K562 (cell line): Measurements from ENCODE around the gene ZNF792. TPM values are rescaled to one million over a fixed set of nuclear protein-coding genes. Genes with fewer than 3 reads are reported as not detected.

Experiments
- ATAC-seq: fragments of 200-7000 bp; cut with Tn5 transposase; 3 replicates; pipeline ENCODE4 v1.9.1; 2020; ENCODE audit warnings: moderate library complexity
- BruUV-seq: library from RNA; stranded (reverse); fragments of 400-500 nt; replicated peaks from 2 replicates; lab custom pipeline; 2021; lab: Mats Ljungman, UMichigan
- CTCF ChIA-PET: fragments of 300-600 bp; formaldehyde crosslinking; extraction: SDS; loops from one replicate; lab custom pipeline; 2021; ENCODE audit warnings: low intra/inter-chr PET ratio; lab: Yijun Ruan, JAX
- POLR2A ChIA-PET: fragments of 300-600, 350-650 bp; sonication (Branson Sonifier 250); formaldehyde crosslinking; extraction: SDS; loops from one replicate; lab custom pipeline; 2021; ENCODE audit warnings: antibody characterized with exemption, inconsistent platforms; lab: Yijun Ruan, JAX
- DNase-seq, 4 experiments: peaks; one replicate each; pipeline versions ENCODE4 v3.0.0 to v3.0.0-alpha.2; 2011 to 2018; ENCODE audit warnings: low spot score in 3 of 4, mixed read lengths in 3 of 4; ENCODE audit errors: extremely low read depth in 1 of 4
- FAIRE-seq: peaks from 2 replicates; lab custom pipeline; 2011; peaks lifted over from hg19 to GRCh38; lab: Jason Lieb, UNC
- H2AFZ ChIP-seq: 2 replicates; pipeline ENCODE4 v1.6.0; 2011; ENCODE audit warnings: low read depth, low read length, control low read depth, inconsistent platforms
- H3K27ac ChIP-seq: fragments of 200-600 bp; 3 replicates; pipeline ENCODE4 v1.8.0; 2011; ENCODE audit warnings: low read depth, mild to moderate bottlenecking, control low read depth, inconsistent platforms, low read length, moderate library complexity, mixed read lengths; ENCODE audit errors: extremely low read depth
- H3K27me3 ChIP-seq, 2 experiments: fragments of 300-600 bp in 1 of 2; 2 replicates in 1 of 2; 3 replicates in 1 of 2; pipeline versions ENCODE4 v1.6.0 to v1.8.0; 2011; ENCODE audit warnings: inconsistent platforms in 2 of 2, low read length in 2 of 2, mild to moderate bottlenecking in 1 of 2, mixed read lengths in 1 of 2, moderate library complexity in 1 of 2; ENCODE audit not compliant: control insufficient read depth in 2 of 2, insufficient read depth in 2 of 2
- H3K36me3 ChIP-seq: fragments of 300-600 bp; 3 replicates; pipeline ENCODE4 v1.8.0; 2011; ENCODE audit warnings: mild to moderate bottlenecking, low read length, inconsistent platforms; ENCODE audit not compliant: control insufficient read depth, insufficient read depth
- H3K4me1 ChIP-seq, 2 experiments: fragments of 200-600 bp in 1 of 2; replicated peaks in 1 of 2; 2 replicates in 1 of 2; 3 replicates in 1 of 2; pipeline versions ENCODE4 v1.5.1 to v1.8.0; 2011; ENCODE audit warnings: inconsistent platforms in 2 of 2, low read length in 2 of 2, mild to moderate bottlenecking in 1 of 2, mixed read lengths in 1 of 2, moderate library complexity in 1 of 2; ENCODE audit not compliant: control insufficient read depth in 2 of 2, insufficient read depth in 2 of 2
- H3K4me2 ChIP-seq: 2 replicates; pipeline ENCODE4 v1.6.1; 2011; ENCODE audit warnings: low read length, control low read depth, inconsistent platforms, mixed read lengths; ENCODE audit not compliant: insufficient read depth
- H3K4me3 ChIP-seq: fragments of 200-600 bp; sonication (generic), shearing (Covaris generic); 2 replicates; pipeline ENCODE4 v1.5.1; 2016; ENCODE audit warnings: control low read depth, inconsistent platforms
- H3K79me2 ChIP-seq: fragments of 200-600 bp; 3 replicates; pipeline ENCODE4 v1.8.0; 2011; ENCODE audit warnings: low read length, inconsistent platforms; ENCODE audit not compliant: control insufficient read depth, insufficient read depth
- H3K9ac ChIP-seq, 2 experiments: 2 replicates each; pipeline versions ENCODE4 v1.6.0 to v1.6.1; 2011; ENCODE audit warnings: low read depth in 2 of 2, low read length in 2 of 2, control low read depth in 1 of 2, inconsistent platforms in 1 of 2, mild to moderate bottlenecking in 1 of 2, mixed read lengths in 1 of 2; ENCODE audit not compliant: insufficient read depth in 1 of 2
- H3K9me1 ChIP-seq: one replicate; pipeline ENCODE4 v1.6.0; 2011; ENCODE audit warnings: inconsistent platforms, mild to moderate bottlenecking, low read length, moderate library complexity; ENCODE audit not compliant: control insufficient read depth, insufficient read depth
- H3K9me3 ChIP-seq: replicated peaks from 2 replicates; pipeline ENCODE4 v1.5.1; 2011; ENCODE audit warnings: low read depth, low read length, inconsistent platforms; ENCODE audit not compliant: control insufficient read depth, insufficient read depth
- H4K20me1 ChIP-seq: replicated peaks from 2 replicates; pipeline ENCODE4 v1.6.1; 2011; ENCODE audit warnings: low read length, inconsistent platforms, mixed read lengths; ENCODE audit not compliant: control insufficient read depth, insufficient read depth
- CTCF ChIP-seq, 3 experiments: IDR thresholded peaks in 2 of 3; conservative IDR thresholded peaks in 1 of 3; 2 replicates each; pipeline ENCODE4 v1.5.1; 2011 to 2012; ENCODE audit warnings: low read length in 3 of 3, mild to moderate bottlenecking in 3 of 3, control low read depth in 2 of 3, improper control_type of control experiment in 1 of 3, inconsistent platforms in 1 of 3, low read depth in 1 of 3, mixed read lengths in 1 of 3, moderate library complexity in 1 of 3; ENCODE audit not compliant: insufficient read depth in 2 of 3
- DEAF1 ChIP-seq: fragments of 450-650 bp; formaldehyde crosslinking; IDR thresholded peaks from 2 replicates; pipeline ENCODE4 v1.4.0; 2020; ENCODE audit warnings: mild to moderate bottlenecking, moderate library complexity
- E2F6 ChIP-seq, 2 experiments: IDR thresholded peaks; 2 replicates each; pipeline ENCODE4 v1.6.1; 2011; ENCODE audit warnings: borderline replicate concordance in 1 of 2, control low read depth in 1 of 2, low read depth in 1 of 2, low read length in 1 of 2, mild to moderate bottlenecking in 1 of 2, mixed read lengths in 1 of 2, moderate library complexity in 1 of 2; ENCODE audit not compliant: insufficient read depth in 1 of 2, insufficient read length in 1 of 2, poor library complexity in 1 of 2, severe bottlenecking in 1 of 2; ENCODE audit errors: extremely low read depth in 1 of 2
- EGR1 ChIP-seq: fragments of 450-650 bp; conservative IDR thresholded peaks from 2 replicates; pipeline ENCODE4 v1.6.1; 2017; ENCODE audit warnings: mild to moderate bottlenecking
- IRF2 ChIP-seq: sonication (generic); formaldehyde crosslinking; IDR thresholded peaks from 2 replicates; pipeline ENCODE4 v1.8.1; 2022; ENCODE audit warnings: mild to moderate bottlenecking, missing genetic modification reagents
- KAT7 ChIP-seq: sonication (generic); formaldehyde crosslinking; IDR thresholded peaks from 2 replicates; pipeline ENCODE4 v1.8.0; 2022; ENCODE audit warnings: missing genetic modification reagents, mild to moderate bottlenecking, borderline replicate concordance
- NFXL1 ChIP-seq: fragments of 450-650 bp; formaldehyde crosslinking; IDR thresholded peaks from 2 replicates; pipeline ENCODE4 v1.4.0; 2021; ENCODE audit warnings: mild to moderate bottlenecking
- NR3C1 ChIP-seq: sonication (generic); formaldehyde crosslinking; IDR thresholded peaks from 2 replicates; pipeline ENCODE4 v1.8.1; 2022; ENCODE audit warnings: missing genetic modification reagents
- POLR2AphosphoS2 ChIP-seq: IDR thresholded peaks from 2 replicates; pipeline ENCODE4 v1.6.1; 2012; ENCODE audit warnings: low read length, improper control_type of control experiment
- POLR2G ChIP-seq: fragments of 200-400 bp; formaldehyde crosslinking; IDR thresholded peaks from 2 replicates; pipeline ENCODE4 v1.6.1; 2017; ENCODE audit warnings: low read depth, mild to moderate bottlenecking, antibody characterized with exemption, low read length, moderate library complexity
- SRSF7 ChIP-seq: fragments of 200-400 bp; formaldehyde crosslinking; optimal IDR thresholded peaks from 2 replicates; pipeline ENCODE3; 2017; ENCODE audit warnings: mild to moderate bottlenecking, low read depth, low read length
- STAG1 ChIP-seq: sonication (generic); formaldehyde crosslinking; IDR thresholded peaks from 2 replicates; pipeline ENCODE4 v1.5.0; 2020; ENCODE audit warnings: missing genetic modification reagents, borderline replicate concordance
- YY1 ChIP-seq, 3 experiments: IDR thresholded peaks; 2 replicates each; pipeline ENCODE4 v1.6.1; 2011; ENCODE audit warnings: low read length in 2 of 3, mild to moderate bottlenecking in 2 of 3, moderate library complexity in 2 of 3, borderline replicate concordance in 1 of 3, control low read depth in 1 of 3, low read depth in 1 of 3; ENCODE audit not compliant: insufficient read depth in 3 of 3, insufficient replicate concordance in 2 of 3, control insufficient read depth in 1 of 3, insufficient read length in 1 of 3; ENCODE audit errors: extremely low read depth in 1 of 3
- ZFPM2 ChIP-seq: fragments of 250-450 bp; sonication (Bioruptor Pico); IDR thresholded peaks from 2 replicates; pipeline ENCODE4 v1.5.1; 2022; ENCODE audit warnings: mild to moderate bottlenecking
- ZNF347 ChIP-seq: fragments of 450-650 bp; formaldehyde crosslinking; IDR thresholded peaks from 2 replicates; pipeline ENCODE4 v1.4.0; 2020; ENCODE audit warnings: low read depth, mild to moderate bottlenecking, moderate library complexity
- WGBS: fragments of 100-300 bp; shearing (Covaris generic); methylation state at CpG from one replicate; pipeline ENCODE4 v1.1.6; 2016; ENCODE audit warnings: low coverage, mixed read lengths; ENCODE audit not compliant: insufficient coverage; ENCODE audit errors: missing lambda C conversion rate; 5-methylcytosine and 5-hydroxymethylcytosine counted together
- in situ Hi-C: fragments of 300-500 bp; cut with MboI; formaldehyde crosslinking; loops from 4 replicates; pipeline ENCODE4 v1.15.0; 2018; ENCODE audit warnings: inconsistent platforms, mixed read lengths
- intact Hi-C: fragments of 100-400 bp; cut with micrococcal nuclease; formaldehyde crosslinking; loops from 2 replicates; pipeline ENCODE4 v1.14.2; 2022
- polyA plus RNA-seq, 8 experiments: library from polyadenylated mRNA; depleted of rRNA in 4 of 8; stranded (reverse) in 5 of 8; unstranded in 3 of 8; fragments of >200 nt; fragmentation: Nextera tagmentation in 2 of 8; fragmentation: Illumina TruSeq in 1 of 8; extraction: Ambion mirVana in 2 of 8; extraction: Trizol in 1 of 8; gene quantifications; 2 replicates each; pipeline versions ENCODE4 v1.2.1 to v1.2.3, GENCODE V29; 2011 to 2014; ENCODE audit warnings: inconsistent platforms in 1 of 8, missing spikeins in 1 of 8
- total RNA-seq, 7 experiments: library from RNA; depleted of rRNA in 6 of 7; stranded (reverse); fragments of >200 nt in 6 of 7; fragmentation: Illumina TruSeq in 2 of 7; extraction: Trizol in 2 of 7; gene quantifications; 2 replicates each; pipeline versions ENCODE4 v1.2.1 to v1.2.3, GENCODE V29; 2011 to 2021; ENCODE audit warnings: low replicate concordance in 1 of 7

The ZNF792 gene
- total and polyA plus RNA-seq, 9 of the 15 experiments (the other 6 are each of a cell fraction or from before 2014, with no cell fraction given), result 3.3 to 16.5 (median 10.4) TPM

- peak; percentile 89 for ATAC-seq
- WGBS, result 74% methylated on average over 22 of the region's 32 CpGs
- no TSS peak for BruUV-seq
- Histone ChIP-seq H4K20me1 (no peaks in the 10 kb centered on the region), H3K79me2 (no peaks in the 10 kb centered on the region), H3K9me1 (peaks cover 4% of the 10 kb centered on the region), H3K9ac (0 out of 4 replicates have a peak overlapping the region, but pooled peaks of 1 of the 2 experiments have one; percentile 6), H3K9me3 (no peaks in the 10 kb centered on the region), H3K4me1 (peaks cover 0 to 28% of the 10 kb centered on the region in 2 experiments; a peak in 2 of 5 replicates), H3K27me3 (no peaks in the 10 kb centered on the region), H3K4me3 (no peak overlapping the region), H2AFZ (no peak overlapping the region), H3K4me2 (no peak overlapping the region), H3K27ac (no peak overlapping the region), H3K36me3 (peaks cover 88% of the 10 kb centered on the region)
- POLR2A ChIA-PET, result interaction anchor here (0.8 kb wide), 1 partner anchor 123 kb away, joined by 4 read pairs; no protein-coding TSS in a partner anchor
- intact Hi-C loops, result loop anchor here (1.0 to 2.0 kb wide), 3 partner anchors 40 to 278 kb away; partner anchors contain the start of gene ZNF181
- in situ Hi-C loops, result loop anchor here (5.0 kb wide), 1 partner anchor 171 kb away; no protein-coding TSS in a partner anchor
- peak; percentile 65 to 78 (median 74) for DNase-seq
- FAIRE-seq, result no peak
- CTCF ChIA-PET, result interaction anchor here (0.6 to 2.7 kb wide), 4 partner anchors 40 to 373 kb away, joined by 3 to 28 read pairs (median 3); partner anchors contain the start of gene ZNF181
- TF ChIP-seq NR3C1 (no peak), ZFPM2 (CRISPR knock-in tag) (no peak), SRSF7 (no peak), IRF2 (CRISPR knock-in tag) (no peak), STAG1 (peak; percentile 55; the same call in 1 of the 2 replicates), EGR1 (no peak), CTCF (IDR thresholded peaks at IDR 0.05 in 2 of 3, conservative IDR thresholded peaks at IDR 0.05 in 1 of 3; ENCODE audit: insufficient read depth in 2 of 3, low read depth in 1 of 3, low read length in 3 of 3) (peak; percentile 86 to 93 (median 89)), DEAF1 (CRISPR knock-in tag) (peak; percentile 81), POLR2AphosphoS2 (peak; percentile 87), ZNF347 (no peak), POLR2G (peak; percentile 62), YY1 (IDR thresholded peaks at IDR 0.05; ENCODE audit: borderline replicate concordance in 1 of 3, control insufficient read depth in 1 of 3, extremely low read depth in 1 of 3, insufficient read depth in 3 of 3, insufficient read length in 1 of 3, insufficient replicate concordance in 2 of 3, low read depth in 1 of 3, low read length in 2 of 3) (peak in 1 of 3 experiments; percentile 41), E2F6 (IDR thresholded peaks at IDR 0.05; ENCODE audit: borderline replicate concordance in 1 of 2, extremely low read depth in 1 of 2, insufficient read depth in 1 of 2, insufficient read length in 1 of 2, low read depth in 1 of 2, low read length in 1 of 2, poor library complexity in 1 of 2, severe bottlenecking in 1 of 2) (peak in 1 of 2 experiments; percentile 14), KAT7 (CRISPR knock-in tag) (no peak), NFXL1 (CRISPR knock-in tag) (no peak)
These were observed 49.2 kb upstream of the ZNF792 start for GRCh38 chr19:35013041-35013819.
